ENCODE measurements around the gene TOMM7.

The TOMM7 gene

DNA sequence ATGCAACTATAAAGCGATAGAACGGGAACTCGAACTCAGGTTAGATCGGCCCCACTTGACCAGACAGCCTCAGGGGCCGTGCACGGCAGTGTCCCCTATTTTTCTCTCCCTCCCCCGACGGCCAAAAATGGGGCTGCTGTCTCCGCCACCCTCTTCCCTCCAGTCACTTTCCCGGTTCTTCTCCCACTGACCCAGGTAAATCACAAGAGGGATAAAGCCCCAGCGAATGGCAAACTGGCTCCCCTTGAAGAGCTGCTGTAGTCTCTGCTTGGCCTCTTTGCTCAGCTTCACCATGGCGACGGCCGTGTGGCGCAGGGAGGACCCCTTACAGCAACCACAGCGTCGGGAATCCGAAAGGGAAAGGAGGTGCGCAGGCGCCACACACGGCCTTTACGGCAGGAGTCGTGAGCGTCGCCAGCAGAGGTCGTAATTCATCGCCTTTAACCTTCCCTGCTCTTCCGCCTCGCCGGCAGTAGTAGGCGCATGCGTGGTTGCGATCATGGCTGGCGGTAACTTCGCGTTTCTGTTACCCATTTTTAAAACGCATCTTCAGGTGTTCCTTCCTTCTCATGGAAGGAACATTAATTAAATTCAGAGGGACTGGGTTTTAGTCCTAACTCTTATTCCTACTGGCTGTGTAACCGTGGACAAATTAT lies at the start of gene TOMM7:
TSS of gene TOMM7 (minus strand) at position 364 of the 656 bp plus-strand sequence. CDS start at position 294, 70 bp downstream.
- peak; percentile 99 for DNase-seq

DNA sequence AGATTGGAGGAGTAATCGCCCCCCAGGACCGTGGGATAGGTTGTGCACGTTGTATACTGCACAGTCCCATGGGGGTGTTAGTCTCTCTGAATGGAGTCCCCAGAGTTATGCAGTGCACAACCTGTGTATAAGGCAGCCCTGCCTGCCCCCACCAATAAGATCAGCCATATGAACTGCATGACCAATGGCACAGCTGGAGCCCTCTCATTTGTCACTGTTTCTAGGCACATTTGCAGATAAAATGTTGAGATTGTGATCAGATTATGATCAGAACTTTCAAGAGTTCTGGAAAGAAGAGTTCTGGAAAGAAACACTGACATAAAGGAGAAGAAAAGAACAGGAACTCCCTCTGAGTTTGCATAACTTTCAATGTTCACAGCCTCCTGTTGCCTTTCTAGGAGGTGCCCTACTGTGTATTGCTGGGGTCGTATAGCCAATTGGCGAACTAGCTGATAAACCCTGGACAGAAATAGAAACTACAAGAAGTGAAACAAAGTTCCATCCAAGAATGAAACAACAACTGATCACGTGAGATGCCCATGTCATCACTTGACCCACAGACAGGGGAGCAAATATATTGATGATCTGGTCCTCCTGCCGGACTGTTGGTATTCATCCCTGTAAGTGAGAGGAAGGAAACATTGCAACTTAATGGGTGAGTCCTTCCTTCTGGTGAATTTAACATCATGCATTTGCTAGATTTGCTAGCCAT lies 49.6 kb upstream of the TOMM7 start:
- DNase-seq, result no peak

DNA sequence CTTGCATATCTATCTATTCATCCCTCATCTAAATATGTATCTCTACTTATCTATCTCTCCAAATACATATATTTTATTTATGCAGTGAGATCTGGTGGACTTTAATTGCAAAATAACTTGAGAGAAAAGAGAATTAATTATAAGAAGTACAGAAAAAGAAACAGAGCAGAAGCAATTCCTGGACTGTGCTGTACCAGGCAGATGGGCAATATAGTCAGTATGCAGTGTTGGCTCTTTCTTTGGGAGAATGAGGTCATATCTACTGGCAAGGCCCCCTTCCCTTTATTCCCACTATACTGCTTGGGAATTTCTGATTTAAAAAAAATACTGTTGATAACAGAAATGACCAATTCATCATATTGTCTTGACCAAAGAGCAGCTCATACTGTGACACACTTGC lies 49.0 kb upstream of the TOMM7 start:
- DNase-seq, result no peak

DNA sequence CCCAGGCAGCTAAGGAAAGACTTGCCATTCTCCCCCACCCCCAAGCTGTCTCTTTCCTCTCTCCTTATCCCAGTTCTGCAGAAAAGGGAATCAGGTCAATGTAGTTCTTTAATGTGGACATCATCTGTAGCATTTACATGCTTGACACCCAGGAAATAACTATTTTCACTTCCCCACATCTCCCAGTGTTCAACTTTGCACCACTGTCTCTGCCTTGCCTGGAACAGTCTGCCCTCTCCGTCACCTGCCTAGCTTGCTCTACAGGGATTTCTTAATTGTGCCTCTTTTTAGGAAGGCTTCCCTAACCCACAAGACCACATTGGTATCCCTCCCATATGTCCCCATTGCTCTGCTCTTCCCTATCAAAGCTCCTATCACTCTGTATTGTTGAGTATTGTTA lies 45.9 kb upstream of the TOMM7 start:
- no peak for DNase-seq

DNA sequence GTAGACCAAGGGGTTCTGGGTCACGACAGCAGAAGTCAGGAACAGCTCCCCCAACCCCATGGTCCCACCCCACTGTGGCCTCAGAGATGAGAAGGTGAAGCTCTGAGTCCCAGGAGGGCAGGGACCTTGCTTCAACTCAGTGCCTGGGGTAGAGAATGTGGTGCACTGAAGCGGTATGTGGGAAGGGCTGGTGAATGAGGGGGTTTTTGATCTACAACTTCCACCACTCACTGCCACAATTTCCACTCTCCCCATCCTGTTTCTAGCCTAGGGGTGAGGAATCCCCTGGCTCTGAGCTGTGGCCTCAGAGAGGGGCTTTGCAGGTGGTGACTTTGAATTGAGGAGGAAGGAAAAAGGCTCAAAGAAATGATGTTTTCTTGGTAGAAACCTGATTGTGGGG lies 44.9 kb upstream of the TOMM7 start:
- no peak for DNase-seq

DNA sequence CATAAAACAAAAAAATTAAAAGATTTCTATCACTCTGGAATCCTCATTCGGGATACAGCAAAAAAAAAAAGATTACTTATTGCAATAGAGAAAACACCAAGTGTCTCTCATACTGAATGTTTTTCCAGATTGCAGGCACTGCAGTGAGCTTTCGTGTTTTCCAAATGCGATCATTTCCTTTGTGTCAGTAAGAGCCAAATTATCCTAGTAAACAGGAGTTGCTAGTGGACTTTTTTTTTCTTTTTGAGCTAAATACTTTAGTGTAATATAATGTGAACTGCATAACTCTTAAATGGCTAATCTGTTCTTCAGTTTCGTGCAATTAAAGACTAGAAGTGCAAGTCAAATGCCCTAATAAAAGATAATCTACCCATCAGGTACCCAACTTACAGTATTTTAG lies 44.4 kb upstream of the TOMM7 start:
- DNase-seq, result no peak

DNA sequence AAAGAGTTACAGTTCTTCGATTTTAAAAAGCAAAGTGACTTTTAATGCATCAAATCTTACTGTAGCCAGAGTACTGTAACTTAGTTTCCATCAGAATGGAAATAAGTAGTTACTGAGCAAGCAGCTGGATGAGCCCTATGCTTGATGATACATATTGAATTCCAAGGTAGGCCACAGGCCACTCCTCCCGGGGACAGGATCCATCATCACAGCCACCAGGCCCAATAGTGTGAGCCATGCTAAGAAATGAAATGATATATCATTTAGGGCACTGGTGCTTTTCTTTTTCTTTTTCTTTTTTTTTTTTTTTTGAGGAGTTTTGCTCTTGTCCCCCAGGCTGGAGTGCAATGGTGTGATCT lies 42.9 kb upstream of the TOMM7 start:
- DNase-seq, result no peak

DNA sequence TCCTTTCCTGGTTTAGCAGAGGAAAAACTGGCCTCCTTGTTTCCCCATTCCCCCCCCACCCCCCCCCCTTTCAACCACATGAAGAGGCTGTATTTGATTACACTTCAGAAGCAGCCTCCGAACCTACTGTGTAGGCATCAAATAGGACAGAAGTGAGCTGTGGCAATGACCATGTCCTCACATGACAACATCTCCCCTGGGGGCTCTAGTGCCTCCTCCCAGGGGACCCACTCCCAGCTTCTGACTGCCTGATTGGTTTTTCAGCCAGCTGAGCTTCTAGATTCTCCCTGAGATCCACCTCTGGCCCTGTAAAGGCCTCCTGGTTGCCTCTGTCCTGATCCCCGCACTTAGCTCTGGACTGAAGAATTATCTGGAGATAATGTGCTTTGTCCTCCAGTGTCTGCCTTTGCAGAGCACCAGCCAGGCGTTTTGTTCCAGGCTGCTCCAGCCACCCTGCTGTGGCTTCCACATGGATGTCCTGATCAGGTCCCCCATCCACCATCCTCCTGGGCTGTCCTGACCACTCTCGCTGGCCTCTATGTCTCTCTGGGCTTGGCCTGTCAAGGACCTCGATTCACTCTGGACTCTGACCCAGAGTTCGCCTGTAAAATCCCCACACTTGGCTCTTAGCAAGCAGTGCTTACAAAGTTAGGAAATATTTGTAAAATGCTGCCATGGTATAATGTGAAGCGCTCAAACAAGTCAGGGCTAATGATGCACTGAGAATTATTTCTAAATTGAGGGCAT lies 42.4 kb upstream of the TOMM7 start:
- no peak for DNase-seq

DNA sequence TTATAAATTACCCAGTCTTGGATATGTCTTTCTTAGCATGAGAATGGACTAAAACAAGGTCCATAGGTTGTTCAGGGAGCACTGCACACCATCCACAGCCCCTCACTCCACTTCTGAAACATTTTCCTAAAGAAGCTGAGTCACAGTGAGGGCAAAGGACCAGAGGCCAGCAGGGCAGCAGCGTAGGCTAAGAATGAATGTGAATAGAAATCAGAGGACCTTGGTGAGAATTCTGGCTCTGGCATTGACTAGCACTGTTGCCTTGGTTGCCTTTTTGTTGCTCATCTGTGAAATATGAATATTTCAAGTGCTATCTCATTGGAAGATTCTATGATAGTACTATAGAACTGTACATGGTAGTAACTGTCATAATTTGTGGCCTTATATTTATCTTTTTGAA lies 41.7 kb upstream of the TOMM7 start:
- DNase-seq, result no peak

DNA sequence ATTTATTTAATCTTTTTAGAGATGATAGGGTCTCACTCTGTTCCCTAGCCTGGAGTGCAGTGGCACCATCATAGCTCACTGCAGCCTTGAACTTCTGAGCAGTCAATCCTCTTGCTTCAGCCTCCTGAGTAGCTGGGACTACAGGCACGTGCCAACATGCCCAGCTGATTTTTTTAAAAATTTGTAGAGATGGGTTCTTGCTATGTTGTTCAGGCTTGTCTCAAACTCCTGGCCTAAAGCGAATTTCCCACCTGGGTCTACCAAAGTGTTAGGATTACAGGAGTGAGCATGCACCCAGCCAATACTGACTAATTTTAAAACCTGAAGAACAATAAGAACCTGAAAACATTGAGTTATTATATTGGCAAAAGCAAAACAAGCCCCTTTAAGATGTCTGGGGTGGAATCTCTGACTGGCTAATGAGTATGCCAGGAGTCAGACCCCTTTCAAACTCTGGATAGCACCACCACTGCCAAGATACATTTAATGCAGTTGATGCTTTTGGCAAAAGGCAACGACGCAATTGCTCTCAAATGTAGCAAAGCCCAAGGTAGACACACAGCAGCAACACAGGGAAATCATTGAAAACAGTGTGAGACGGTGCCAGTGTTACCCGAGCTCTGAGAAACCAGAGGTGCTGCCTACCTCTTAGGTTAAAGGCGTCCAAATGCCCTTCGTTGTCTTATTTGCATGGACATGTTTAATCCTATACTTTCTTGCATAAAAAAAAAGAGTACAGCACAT lies 40.7 kb upstream of the TOMM7 start:
- DNase-seq, result no peak

DNA sequence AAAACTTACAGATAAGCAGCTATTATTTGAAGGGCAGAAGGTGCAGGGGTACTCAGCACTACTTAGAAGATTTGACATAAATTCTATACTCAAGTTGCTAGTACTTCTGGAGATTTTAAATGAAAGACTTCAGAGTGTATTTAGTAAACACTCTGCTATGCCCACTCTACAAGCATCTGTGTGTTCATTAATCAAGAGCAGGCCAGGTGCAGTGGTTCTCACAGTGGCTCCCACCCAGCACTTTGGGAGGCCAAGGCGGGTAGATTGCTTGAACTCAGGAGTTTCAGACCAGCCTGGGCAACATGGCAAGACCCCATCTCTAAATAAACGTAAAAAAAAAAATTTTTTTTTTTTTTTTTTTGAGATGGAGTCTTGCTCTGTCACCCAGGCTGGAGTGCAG lies 38.9 kb upstream of the TOMM7 start:
- DNase-seq, result no peak

DNA sequence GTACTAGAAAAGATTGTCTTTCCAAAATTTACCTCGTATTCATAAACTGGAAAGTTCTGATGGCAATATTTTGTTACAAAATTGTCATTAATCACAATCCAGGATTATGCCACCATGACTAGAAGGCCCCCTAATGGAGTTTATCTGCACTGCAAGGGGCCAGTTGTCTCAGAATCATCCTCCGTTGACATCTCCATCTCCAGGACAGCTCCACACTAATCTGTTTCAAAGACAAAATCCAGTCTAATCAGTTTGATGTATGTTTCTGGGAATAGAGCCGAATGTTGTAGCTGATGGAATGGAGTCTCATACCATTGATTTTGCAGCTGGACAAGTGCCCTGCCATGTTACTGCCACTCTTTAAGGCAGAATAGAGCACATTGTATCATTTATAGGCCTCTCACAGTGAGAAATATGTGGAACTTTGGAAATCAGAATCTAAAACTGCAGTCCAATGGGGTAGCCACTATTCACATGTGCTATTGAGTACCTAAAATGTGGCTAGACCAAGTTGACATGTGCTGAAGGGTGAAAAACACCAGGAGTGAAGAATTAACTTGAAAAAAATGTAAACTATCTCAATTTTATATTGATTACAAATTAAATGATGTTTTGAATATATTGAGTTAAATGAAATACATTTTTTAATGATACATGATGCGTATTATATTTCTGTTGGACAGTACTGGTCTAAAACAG lies 38.3 kb upstream of the TOMM7 start:
- no peak for DNase-seq

DNA sequence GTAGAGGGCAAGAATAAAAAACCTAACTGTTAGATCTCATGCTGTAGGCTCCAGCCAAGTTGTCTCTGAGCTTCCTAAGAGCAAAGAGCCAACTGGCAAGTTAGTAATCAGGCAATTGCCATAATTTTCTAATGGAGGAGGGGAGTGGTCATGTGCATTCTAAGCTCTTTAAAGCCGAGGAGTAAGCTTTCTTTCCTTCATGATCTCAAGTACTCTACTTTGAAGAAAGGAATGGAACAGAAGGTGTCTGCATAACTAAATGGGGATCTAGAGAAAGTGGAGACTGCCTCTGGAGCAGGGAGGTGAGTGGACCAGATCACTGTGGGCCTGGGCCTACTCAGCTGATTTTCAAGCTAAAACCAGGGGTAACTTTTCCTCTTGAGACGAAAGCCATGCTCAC lies 37.7 kb upstream of the TOMM7 start:
- no peak for DNase-seq

DNA sequence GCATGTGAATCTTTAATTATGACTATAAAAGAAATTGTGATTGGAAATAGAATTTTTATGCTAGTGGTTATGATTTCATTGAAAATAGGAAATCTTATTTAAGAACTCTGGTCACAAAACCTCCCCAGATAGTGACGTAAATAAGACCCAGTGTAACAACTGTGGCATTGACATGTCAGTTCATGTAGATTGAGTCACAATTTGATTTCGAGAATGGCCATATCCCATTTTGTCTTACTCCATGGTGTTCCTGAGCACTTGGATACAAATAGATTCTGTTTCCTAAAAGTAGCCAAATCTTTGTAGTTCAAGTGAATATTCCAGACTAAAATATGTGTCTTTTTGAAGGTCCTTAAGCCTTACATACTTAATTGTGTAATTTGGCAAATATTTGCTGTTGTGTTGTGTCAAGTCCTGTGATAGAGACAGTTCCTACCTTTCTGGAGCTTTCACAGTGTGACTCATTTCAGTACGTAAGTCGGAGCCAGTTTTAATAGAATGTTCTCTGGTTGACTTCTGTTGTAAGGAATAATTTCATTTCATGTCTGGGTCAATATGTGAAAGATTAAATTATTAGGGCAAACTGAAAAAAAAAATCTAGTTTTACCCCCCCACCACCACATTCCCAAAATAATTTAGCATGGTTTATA lies 37.1 kb upstream of the TOMM7 start:
- no peak for DNase-seq

DNA sequence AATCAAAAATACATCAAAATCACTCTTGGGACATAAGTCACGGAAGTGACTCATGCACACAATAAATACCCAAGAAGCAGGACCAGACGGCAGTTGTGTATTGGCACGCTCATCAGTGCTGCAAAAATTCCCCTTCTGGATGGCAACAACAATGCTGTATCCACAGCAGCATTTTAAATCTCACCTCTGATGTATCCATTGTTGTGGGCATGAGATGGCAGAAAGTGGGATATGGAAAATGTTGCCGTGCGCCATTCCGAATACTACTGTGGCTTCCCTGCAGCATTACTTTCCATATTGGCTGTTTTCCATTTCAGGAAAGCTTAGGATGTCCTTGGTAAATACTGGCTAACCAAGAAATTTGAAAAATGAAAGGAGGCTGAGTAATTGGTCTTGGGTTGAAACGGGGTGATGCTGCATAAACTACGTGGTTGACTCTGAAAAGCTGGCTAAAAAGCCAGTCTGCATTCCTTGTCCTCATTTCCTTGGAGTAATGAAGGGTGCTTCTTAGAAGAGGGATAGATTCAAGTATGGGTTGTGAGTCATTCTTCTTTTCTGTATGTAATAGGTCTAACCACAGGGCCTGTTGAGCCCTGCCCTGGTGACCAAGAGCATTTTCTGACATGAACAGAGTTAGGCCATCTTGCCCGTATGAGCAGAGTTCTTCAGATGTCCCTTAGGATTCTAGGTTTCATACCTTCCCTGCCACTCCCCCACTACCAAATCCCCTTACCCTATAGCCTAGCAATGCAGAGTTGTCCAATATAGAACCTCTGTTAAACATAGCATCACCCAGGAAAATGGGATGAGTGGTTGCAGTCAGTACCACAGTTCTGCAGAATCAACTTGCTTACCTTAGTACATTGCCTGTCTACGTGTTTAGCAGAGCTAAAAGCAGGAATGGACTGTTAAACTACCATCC lies 36.3 kb upstream of the TOMM7 start:
- DNase-seq, result no peak

DNA sequence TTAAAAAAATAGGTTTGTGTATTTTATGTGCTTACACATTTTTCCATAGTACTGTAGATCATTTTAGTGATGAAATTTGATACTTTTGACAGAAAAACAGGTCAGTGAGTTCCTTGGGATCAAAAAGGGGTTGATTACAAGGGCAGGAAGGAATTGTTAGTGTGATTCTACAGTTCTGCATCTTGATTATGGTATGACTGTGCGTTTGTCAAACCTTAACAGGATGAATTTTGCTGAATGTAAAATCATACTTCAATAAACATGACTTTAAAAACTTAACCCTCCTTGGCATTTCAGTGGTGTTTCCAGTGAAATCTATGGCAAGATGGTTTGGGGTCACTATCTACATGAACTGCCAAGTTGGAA lies 35.6 kb upstream of the TOMM7 start:
- no peak for DNase-seq

DNA sequence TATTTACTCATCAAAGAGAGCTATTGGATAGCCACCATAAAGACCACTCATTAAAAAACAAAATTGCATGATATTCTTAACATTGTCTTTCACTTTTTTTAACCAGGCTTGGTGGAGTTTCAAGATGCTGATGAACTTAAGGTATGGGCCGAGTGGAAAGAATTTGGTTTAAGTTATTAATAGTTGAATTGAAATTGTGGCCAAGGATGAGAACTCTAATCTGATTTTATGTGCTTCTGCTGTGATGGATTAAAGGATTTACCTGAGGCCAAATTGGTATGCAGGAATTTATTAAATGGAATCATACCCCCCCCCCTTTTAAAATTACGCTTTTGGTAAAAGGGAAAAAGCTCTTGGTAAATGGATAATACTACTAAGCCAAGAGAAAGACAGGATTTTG lies 33.8 kb upstream of the TOMM7 start:
- DNase-seq, result no peak

DNA sequence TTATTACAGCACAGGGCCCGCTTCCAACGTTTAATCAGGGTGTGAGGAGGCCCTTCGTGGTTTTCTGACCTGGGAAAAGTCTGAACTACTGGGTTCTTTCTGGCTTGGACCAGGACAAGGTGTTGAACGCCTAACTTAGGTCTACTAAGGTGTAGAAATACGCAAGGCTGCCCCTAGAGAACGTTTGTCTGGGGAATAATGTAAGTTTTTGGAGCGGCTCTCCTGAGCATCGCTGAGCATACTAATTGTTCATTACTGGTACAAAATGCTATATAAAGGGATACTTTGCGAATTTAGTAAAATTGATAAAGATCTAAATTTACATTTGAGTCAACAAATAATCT lies 32.4 kb upstream of the TOMM7 start:
- no peak for DNase-seq

DNA sequence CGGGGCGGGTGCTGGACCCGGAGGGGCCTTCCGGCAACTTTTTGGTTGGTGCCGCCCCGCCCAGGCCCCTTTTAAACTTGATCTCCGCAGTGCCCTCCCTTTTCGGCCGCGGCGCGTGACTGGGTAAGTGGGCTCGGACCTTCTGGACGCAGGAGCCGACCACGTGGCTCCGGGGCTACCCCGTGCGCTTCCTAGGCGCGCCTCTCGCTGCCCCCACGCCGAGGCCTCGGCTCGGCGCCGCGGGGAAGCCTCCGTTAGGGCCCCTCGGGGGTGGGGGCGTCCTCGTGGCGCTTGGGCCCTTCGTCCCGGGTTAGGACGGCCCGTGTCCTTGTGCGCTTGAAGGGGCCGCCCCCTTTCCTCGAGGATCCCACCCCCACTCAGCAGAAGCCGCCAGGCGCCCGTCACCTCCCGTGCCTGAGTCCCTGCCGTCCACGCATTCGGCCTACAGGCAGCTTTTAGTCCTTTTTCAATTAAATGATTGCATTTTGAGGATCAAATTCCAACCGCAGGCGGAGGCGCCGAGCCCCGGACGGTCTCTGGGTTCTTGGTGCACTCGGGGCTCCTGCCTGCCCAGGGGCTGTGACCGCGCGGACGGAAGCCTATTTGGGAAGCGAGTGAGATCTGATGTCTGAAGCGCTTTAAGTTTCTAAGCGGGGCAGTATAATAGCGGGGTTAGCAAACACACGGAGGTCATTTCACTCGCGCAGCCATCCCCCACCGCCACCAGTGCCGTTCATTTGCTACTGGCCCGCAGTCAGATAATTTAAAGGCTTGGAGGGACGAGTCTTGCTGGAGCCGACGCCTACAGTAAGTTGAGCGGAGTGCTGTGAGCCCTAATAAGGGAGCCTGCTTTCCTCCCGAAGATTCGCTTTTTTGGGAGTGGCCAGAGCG lies 31.8 kb upstream of the TOMM7 start:
- no peak for DNase-seq

DNA sequence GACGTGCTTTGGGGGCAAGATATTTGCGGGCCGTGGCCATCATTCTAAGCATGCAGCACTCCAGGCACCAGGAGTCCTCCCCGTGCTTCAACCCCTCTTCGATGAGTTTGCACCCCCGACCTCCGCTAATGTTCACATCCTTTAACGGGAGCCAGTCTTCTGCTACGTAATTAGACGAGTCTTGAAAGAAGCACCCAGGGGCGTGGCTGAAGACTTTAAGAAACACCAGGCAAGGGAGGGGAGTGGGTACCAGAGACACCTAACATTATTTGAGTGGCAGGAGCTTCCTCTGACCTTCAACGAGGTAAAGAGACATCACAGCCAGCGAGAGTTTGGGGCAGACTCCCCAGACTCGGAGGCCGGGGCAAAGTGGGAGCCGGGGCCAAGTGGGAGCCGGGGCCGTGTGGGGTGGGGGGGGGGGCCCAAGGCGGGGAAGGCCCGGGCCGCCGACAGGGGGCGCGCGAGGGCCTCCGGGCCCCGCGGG lies 31.1 kb upstream of the TOMM7 start:
- DNase-seq, result no peak

Data from NCI-H1092 (cell line).